A673 (cell line): ENCODE data around the gene IL17RC.
"Not testable (repeated sequence)": the region's sequence is repeated elsewhere in the genome, so short reads cannot be mapped to it uniquely, and the experiment has no call there.

Experiments
- CTCF ChIP-seq: fragments of 300-800, 200-600 bp; sonication (generic); conservative IDR thresholded peaks from 2 replicates; pipeline ENCODE4 v1.5.1; 2017; ENCODE audit warnings: low read depth, mild to moderate bottlenecking, antibody characterized with exemption, low read length, moderate library complexity, mixed read lengths
- EZH2 ChIP-seq: fragments of 200-600 bp; sonication (generic); IDR thresholded peaks from 2 replicates; pipeline ENCODE4 v1.6.1; 2017; ENCODE audit warnings: borderline replicate concordance, low read depth, mild to moderate bottlenecking, mixed read lengths, antibody characterized with exemption, low read length; ENCODE audit not compliant: poor library complexity, severe bottlenecking

- TF ChIP-seq CTCF, EZH2: not testable (repeated sequence)
Measured at GRCh38 chr3:9939906-9940305, 23.0 kb downstream of the IL17RC start.
